ENCODE measurements around the gene SOWAHA.

The SOWAHA gene

DNA sequence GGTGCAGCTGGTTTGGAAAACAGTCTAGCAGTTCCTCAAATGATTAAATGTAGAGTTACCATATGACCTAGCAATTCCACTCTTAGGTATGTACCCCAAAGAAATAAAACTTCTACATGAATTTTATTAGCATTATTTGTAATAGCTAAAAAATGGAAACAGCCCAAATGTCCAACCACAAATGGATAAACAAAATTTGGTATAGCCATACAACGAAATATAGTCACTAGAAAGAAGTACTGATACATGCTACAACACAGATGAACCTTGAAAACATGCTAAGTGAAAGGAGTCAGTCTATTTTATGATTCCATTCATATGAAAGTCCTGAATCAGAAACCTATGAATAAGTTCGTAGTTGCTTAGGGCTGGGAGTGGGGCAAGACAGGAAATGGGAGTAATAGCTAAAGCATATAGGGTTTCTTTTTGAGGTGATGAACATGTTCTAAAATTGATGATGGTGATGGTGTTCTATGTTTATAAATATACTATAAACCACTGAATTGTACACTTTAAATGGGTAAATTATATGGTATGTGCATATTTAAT is 46.9 kb downstream of the SOWAHA start:
- no peak for DNase-seq

DNA sequence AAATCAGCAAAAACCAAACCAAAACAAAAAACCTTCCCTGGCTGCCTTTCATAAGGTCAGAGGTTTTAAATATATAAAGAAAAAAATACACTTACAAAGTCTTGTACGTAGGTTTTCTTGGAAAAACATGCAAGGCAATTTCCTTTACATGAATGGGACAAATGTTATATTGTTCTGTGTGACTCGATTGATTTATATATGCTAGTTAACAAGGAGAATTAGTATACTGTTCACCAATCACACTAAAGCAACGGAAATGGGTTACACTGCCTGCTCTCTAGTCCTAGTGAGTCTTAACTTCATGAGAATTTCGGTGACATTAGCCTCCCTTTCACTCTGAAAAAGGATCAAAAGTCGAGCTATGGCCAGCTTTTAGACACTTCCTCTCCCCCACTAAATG is 47.6 kb downstream of the SOWAHA start:
- no peak for DNase-seq

DNA sequence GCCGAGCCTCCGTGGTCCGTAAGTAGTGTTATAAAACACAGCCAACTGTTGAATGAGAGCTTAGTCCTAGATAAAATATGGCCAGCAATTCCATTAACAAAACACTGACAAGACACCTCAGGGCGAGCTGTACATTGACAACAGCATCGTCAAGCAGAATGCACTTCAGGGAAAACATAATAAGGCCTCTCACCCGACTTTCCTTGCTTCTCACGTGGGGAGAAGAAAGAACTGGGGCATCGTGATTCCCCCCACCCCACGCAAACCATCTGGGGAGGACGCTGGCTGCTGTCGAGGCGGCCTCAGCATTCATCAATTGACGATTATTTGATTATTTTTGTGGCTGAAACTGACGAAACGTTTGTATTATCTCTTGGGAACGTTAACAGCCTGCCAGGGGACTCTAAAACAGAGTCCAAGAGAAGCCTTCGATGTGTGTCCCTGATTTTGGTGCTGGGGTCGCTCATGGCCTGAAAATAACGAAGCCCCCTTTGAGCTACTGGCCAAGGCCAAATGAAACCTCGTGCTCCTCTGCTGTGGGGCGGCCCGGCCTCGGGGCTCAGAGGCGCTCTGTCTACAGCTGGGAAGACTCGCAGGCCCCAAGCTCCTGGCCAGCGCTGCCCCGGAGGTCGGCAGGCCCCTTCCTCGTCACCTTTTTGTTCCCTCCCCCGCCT is 52.7 kb downstream of the SOWAHA start:
- DNase-seq: no peak
